K562 (cell line): ENCODE data around the gene ST6GALNAC6. TPM values are rescaled to one million over a fixed set of nuclear protein-coding genes. Genes with fewer than 3 reads are reported as not detected.

ENCODE experiments used
- ATAC-seq: fragments of 200-7000 bp; cut with Tn5 transposase; 3 replicates; pipeline ENCODE4 v1.9.1; 2020; ENCODE audit warnings: moderate library complexity
- BruUV-seq: library from RNA; stranded (reverse); fragments of 400-500 nt; replicated peaks from 2 replicates; lab custom pipeline; 2021; lab: Mats Ljungman, UMichigan
- CTCF ChIA-PET: fragments of 300-600 bp; formaldehyde crosslinking; extraction: SDS; loops from one replicate; lab custom pipeline; 2021; ENCODE audit warnings: low intra/inter-chr PET ratio; lab: Yijun Ruan, JAX
- POLR2A ChIA-PET: fragments of 300-600, 350-650 bp; sonication (Branson Sonifier 250); formaldehyde crosslinking; extraction: SDS; loops from one replicate; lab custom pipeline; 2021; ENCODE audit warnings: antibody characterized with exemption, inconsistent platforms; lab: Yijun Ruan, JAX
- DNase-seq, 4 experiments: peaks; one replicate each; pipeline versions ENCODE4 v3.0.0 to v3.0.0-alpha.2; 2011 to 2018; ENCODE audit warnings: low spot score in 3 of 4, mixed read lengths in 3 of 4; ENCODE audit errors: extremely low read depth in 1 of 4
- FAIRE-seq: peaks from 2 replicates; lab custom pipeline; 2011; peaks lifted over from hg19 to GRCh38; lab: Jason Lieb, UNC
- H2AFZ ChIP-seq: 2 replicates; pipeline ENCODE4 v1.6.0; 2011; ENCODE audit warnings: low read depth, low read length, control low read depth, inconsistent platforms
- H3K27ac ChIP-seq: fragments of 200-600 bp; 3 replicates; pipeline ENCODE4 v1.8.0; 2011; ENCODE audit warnings: low read depth, mild to moderate bottlenecking, control low read depth, inconsistent platforms, low read length, moderate library complexity, mixed read lengths; ENCODE audit errors: extremely low read depth
- H3K27me3 ChIP-seq, 2 experiments: fragments of 300-600 bp in 1 of 2; 2 replicates in 1 of 2; 3 replicates in 1 of 2; pipeline versions ENCODE4 v1.6.0 to v1.8.0; 2011; ENCODE audit warnings: inconsistent platforms in 2 of 2, low read length in 2 of 2, mild to moderate bottlenecking in 1 of 2, mixed read lengths in 1 of 2, moderate library complexity in 1 of 2; ENCODE audit not compliant: control insufficient read depth in 2 of 2, insufficient read depth in 2 of 2
- H3K36me3 ChIP-seq: fragments of 300-600 bp; 3 replicates; pipeline ENCODE4 v1.8.0; 2011; ENCODE audit warnings: mild to moderate bottlenecking, low read length, inconsistent platforms; ENCODE audit not compliant: control insufficient read depth, insufficient read depth
- H3K4me1 ChIP-seq, 2 experiments: fragments of 200-600 bp in 1 of 2; replicated peaks in 1 of 2; 2 replicates in 1 of 2; 3 replicates in 1 of 2; pipeline versions ENCODE4 v1.5.1 to v1.8.0; 2011; ENCODE audit warnings: inconsistent platforms in 2 of 2, low read length in 2 of 2, mild to moderate bottlenecking in 1 of 2, mixed read lengths in 1 of 2, moderate library complexity in 1 of 2; ENCODE audit not compliant: control insufficient read depth in 2 of 2, insufficient read depth in 2 of 2
- H3K4me2 ChIP-seq: 2 replicates; pipeline ENCODE4 v1.6.1; 2011; ENCODE audit warnings: low read length, control low read depth, inconsistent platforms, mixed read lengths; ENCODE audit not compliant: insufficient read depth
- H3K4me3 ChIP-seq: fragments of 200-600 bp; sonication (generic), shearing (Covaris generic); 2 replicates; pipeline ENCODE4 v1.5.1; 2016; ENCODE audit warnings: control low read depth, inconsistent platforms
- H3K79me2 ChIP-seq: fragments of 200-600 bp; 3 replicates; pipeline ENCODE4 v1.8.0; 2011; ENCODE audit warnings: low read length, inconsistent platforms; ENCODE audit not compliant: control insufficient read depth, insufficient read depth
- H3K9ac ChIP-seq, 2 experiments: 2 replicates each; pipeline versions ENCODE4 v1.6.0 to v1.6.1; 2011; ENCODE audit warnings: low read depth in 2 of 2, low read length in 2 of 2, control low read depth in 1 of 2, inconsistent platforms in 1 of 2, mild to moderate bottlenecking in 1 of 2, mixed read lengths in 1 of 2; ENCODE audit not compliant: insufficient read depth in 1 of 2
- H3K9me1 ChIP-seq: one replicate; pipeline ENCODE4 v1.6.0; 2011; ENCODE audit warnings: inconsistent platforms, mild to moderate bottlenecking, low read length, moderate library complexity; ENCODE audit not compliant: control insufficient read depth, insufficient read depth
- H3K9me3 ChIP-seq: replicated peaks from 2 replicates; pipeline ENCODE4 v1.5.1; 2011; ENCODE audit warnings: low read depth, low read length, inconsistent platforms; ENCODE audit not compliant: control insufficient read depth, insufficient read depth
- H4K20me1 ChIP-seq: replicated peaks from 2 replicates; pipeline ENCODE4 v1.6.1; 2011; ENCODE audit warnings: low read length, inconsistent platforms, mixed read lengths; ENCODE audit not compliant: control insufficient read depth, insufficient read depth
- ATF3 ChIP-seq, 2 experiments: fragments of 450-650 bp in 1 of 2; sonication (generic) in 1 of 2; formaldehyde crosslinking in 1 of 2; IDR thresholded peaks in 1 of 2; conservative IDR thresholded peaks in 1 of 2; 2 replicates each; pipeline versions ENCODE4 v1.6.1 to v1.8.1; 2016 to 2023; ENCODE audit warnings: mild to moderate bottlenecking in 2 of 2, moderate library complexity in 2 of 2, inconsistent platforms in 1 of 2, missing genetic modification reagents in 1 of 2
- CEBPB ChIP-seq: fragments of 450-650 bp; IDR thresholded peaks from 2 replicates; pipeline ENCODE4 v1.6.1; 2016; ENCODE audit warnings: missing genetic modification characterization, missing compliant biosample characterization
- ETS1 ChIP-seq: conservative IDR thresholded peaks from 2 replicates; pipeline ENCODE4 v1.6.1; 2011; ENCODE audit warnings: low read depth, mild to moderate bottlenecking, low read length; ENCODE audit not compliant: control insufficient read depth
- HMG20A ChIP-seq: fragments of 450-650 bp; formaldehyde crosslinking; conservative IDR thresholded peaks from 2 replicates; pipeline ENCODE4 v1.4.0; 2020; ENCODE audit warnings: mild to moderate bottlenecking, mixed read lengths
- PCBP1 ChIP-seq: fragments of 200-400 bp; formaldehyde crosslinking; IDR thresholded peaks from 2 replicates; pipeline ENCODE4 v1.6.1; 2018; ENCODE audit warnings: mild to moderate bottlenecking, low read depth, low read length; ENCODE audit not compliant: poor library complexity, severe bottlenecking
- SNAPC5 ChIP-seq: fragments of 250-450 bp; sonication (Bioruptor Pico); IDR thresholded peaks from 2 replicates; pipeline ENCODE4 v1.8.0; 2021; ENCODE audit warnings: moderate library complexity, mild to moderate bottlenecking, inconsistent platforms
- TOE1 ChIP-seq, 2 experiments: fragments of 450-650 bp in 1 of 2; sonication (generic) in 1 of 2; formaldehyde crosslinking in 1 of 2; IDR thresholded peaks; 2 replicates each; pipeline versions ENCODE4 v1.7.1 to v1.8.0; 2016 to 2022; ENCODE audit warnings: borderline replicate concordance in 2 of 2, mild to moderate bottlenecking in 2 of 2, antibody characterized with exemption in 1 of 2, inconsistent platforms in 1 of 2, low read depth in 1 of 2, missing genetic modification reagents in 1 of 2, moderate library complexity in 1 of 2
- TRIM25 ChIP-seq: fragments of 450-650 bp; IDR thresholded peaks from 2 replicates; pipeline ENCODE4 v1.7.0; 2016; ENCODE audit warnings: borderline replicate concordance
- U2AF2 ChIP-seq: fragments of 200-400 bp; formaldehyde crosslinking; optimal IDR thresholded peaks from 2 replicates; pipeline ENCODE3; 2017; ENCODE audit warnings: low read depth, mild to moderate bottlenecking, low read length
- ZMIZ1 ChIP-seq, 2 experiments: fragments of 150-350 bp in 1 of 2; IDR thresholded peaks; 2 replicates each; pipeline ENCODE4 v1.6.1; 2012 to 2016; ENCODE audit warnings: low read depth in 2 of 2, low read length in 2 of 2, mild to moderate bottlenecking in 1 of 2, moderate library complexity in 1 of 2
- ZNF696 ChIP-seq: fragments of 250-450 bp; sonication (Bioruptor Pico); conservative IDR thresholded peaks from 2 replicates; pipeline ENCODE4 v1.4.0; 2020; ENCODE audit warnings: mild to moderate bottlenecking, moderate library complexity
- WGBS: fragments of 100-300 bp; shearing (Covaris generic); methylation state at CpG from one replicate; pipeline ENCODE4 v1.1.6; 2016; ENCODE audit warnings: low coverage, mixed read lengths; ENCODE audit not compliant: insufficient coverage; ENCODE audit errors: missing lambda C conversion rate; 5-methylcytosine and 5-hydroxymethylcytosine counted together
- in situ Hi-C: fragments of 300-500 bp; cut with MboI; formaldehyde crosslinking; loops from 4 replicates; pipeline ENCODE4 v1.15.0; 2018; ENCODE audit warnings: inconsistent platforms, mixed read lengths
- intact Hi-C: fragments of 100-400 bp; cut with micrococcal nuclease; formaldehyde crosslinking; loops from 2 replicates; pipeline ENCODE4 v1.14.2; 2022
- polyA plus RNA-seq, 8 experiments: library from polyadenylated mRNA; depleted of rRNA in 4 of 8; stranded (reverse) in 5 of 8; unstranded in 3 of 8; fragments of >200 nt; fragmentation: Nextera tagmentation in 2 of 8; fragmentation: Illumina TruSeq in 1 of 8; extraction: Ambion mirVana in 2 of 8; extraction: Trizol in 1 of 8; gene quantifications; 2 replicates each; pipeline versions ENCODE4 v1.2.1 to v1.2.3, GENCODE V29; 2011 to 2014; ENCODE audit warnings: inconsistent platforms in 1 of 8, missing spikeins in 1 of 8
- total RNA-seq, 7 experiments: library from RNA; depleted of rRNA in 6 of 7; stranded (reverse); fragments of >200 nt in 6 of 7; fragmentation: Illumina TruSeq in 2 of 7; extraction: Trizol in 2 of 7; gene quantifications; 2 replicates each; pipeline versions ENCODE4 v1.2.1 to v1.2.3, GENCODE V29; 2011 to 2021; ENCODE audit warnings: low replicate concordance in 1 of 7

Gene ST6GALNAC6
- total and polyA plus RNA-seq, 9 of the 15 experiments (the other 6 are each of a cell fraction or from before 2014, with no cell fraction given), result 0.13 to 23.0 (median 14.5) TPM

GRCh38 chr9:127847178-127847510 is 52.3 kb downstream of the ST6GALNAC6 start:
- FAIRE-seq, result no peak
- no peaks in the 10 kb centered on the region for H3K79me2 ChIP-seq
- peak; percentile 48; the same call in 2 of the 3 replicates for ATAC-seq
- BruUV-seq, result no TSS peak
- H3K36me3 ChIP-seq, result no peaks in the 10 kb centered on the region
- H3K4me1 ChIP-seq, result peaks cover 23 to 27% of the 10 kb centered on the region in 2 experiments
- H3K9ac ChIP-seq, result peak overlapping the region in 1 of 2 experiments; percentile 69; a peak in 1 of 4 replicates
- H2AFZ ChIP-seq, result no peak overlapping the region
- H3K9me3 ChIP-seq, result peaks cover 17% of the 10 kb centered on the region
- H3K27ac ChIP-seq, result no peak overlapping the region
- ChIA-PET CTCF (no interaction called here), POLR2A (interaction anchor here (0.6 kb wide), 3 partner anchors 10 to 54 kb away, joined by 3 to 6 read pairs (median 5); no protein-coding TSS in a partner anchor)
- H3K9me1 ChIP-seq, result peaks cover 3% of the 10 kb centered on the region
- no peaks in the 10 kb centered on the region for H4K20me1 ChIP-seq
- no peak overlapping the region for H3K4me3 ChIP-seq
- H3K4me2 ChIP-seq, result no peak overlapping the region
- H3K27me3 ChIP-seq, result no peaks in the 10 kb centered on the region
- no peak for TF ChIP-seq PCBP1
- TF ChIP-seq U2AF2, result no peak
- no peak for TF ChIP-seq ETS1
- peak; percentile 31; the same call in 1 of the 2 replicates for TF ChIP-seq CEBPB
- no peak for TF ChIP-seq TOE1 (IDR thresholded peaks at IDR 0.05; ENCODE audit: borderline replicate concordance)
- no peak for TF ChIP-seq TOE1 (CRISPR knock-in tag; IDR thresholded peaks at IDR 0.05; ENCODE audit: borderline replicate concordance, low read depth)
- 0 out of 2 replicates have a peak, but pooled peaks have one; percentile 8 for TF ChIP-seq ATF3 (IDR thresholded peaks at IDR 0.05)
- no peak for TF ChIP-seq ATF3 (CRISPR knock-in tag; conservative IDR thresholded peaks at IDR 0.05)
- no peak for TF ChIP-seq ZMIZ1 (IDR thresholded peaks at IDR 0.05; ENCODE audit: low read depth in 2 of 2, low read length in 2 of 2)
- TF ChIP-seq SNAPC5 (CRISPR knock-in tag), result no peak
- TF ChIP-seq TRIM25, result no peak
- TF ChIP-seq ZNF696 (CRISPR knock-in tag), result no peak
- TF ChIP-seq HMG20A, result no peak
- WGBS, result 62% methylated on average over 6 of the region's 6 CpGs
- intact Hi-C loops (no loop called here), in situ Hi-C loops (no loop called here)
- DNase-seq, result no peak
